K562 (cell line): ENCODE results near the gene LDB1. TPM values are rescaled to one million over a fixed set of nuclear protein-coding genes. Genes with fewer than 3 reads are reported as not detected.
A peak's percentile ranks its signal among the peaks of the same experiment; 100 is the strongest.

Experiments used
- AFF4 ChIP-seq: sonication (generic); formaldehyde crosslinking; IDR thresholded peaks from 2 replicates; pipeline ENCODE4 v1.8.0; 2023; ENCODE audit warnings: mild to moderate bottlenecking, missing genetic modification reagents
- ATF6 ChIP-seq: sonication (generic); formaldehyde crosslinking; IDR thresholded peaks from 2 replicates; pipeline ENCODE4 v1.4.0; 2020; ENCODE audit warnings: mild to moderate bottlenecking, missing genetic modification reagents
- HLTF ChIP-seq: fragments of 450-650 bp; IDR thresholded peaks from 2 replicates; pipeline ENCODE4 v1.6.1; 2016
- MAZ ChIP-seq, 2 experiments: fragments of 450-650 bp in 1 of 2; sonication (generic) in 1 of 2; formaldehyde crosslinking; IDR thresholded peaks in 1 of 2; conservative IDR thresholded peaks in 1 of 2; 2 replicates each; pipeline versions ENCODE4 v1.4.0 to v1.5.0; 2020; ENCODE audit warnings: mild to moderate bottlenecking in 1 of 2, missing genetic modification reagents in 1 of 2
- NCOA1 ChIP-seq: fragments of 450-650 bp; IDR thresholded peaks from 2 replicates; pipeline ENCODE4 v1.6.1; 2016; ENCODE audit warnings: low read depth
- NKRF ChIP-seq: fragments of 450-650 bp; IDR thresholded peaks from 2 replicates; pipeline ENCODE4 v1.6.1; 2016; ENCODE audit warnings: borderline replicate concordance
- POLR2B ChIP-seq: fragments of 450-650 bp; IDR thresholded peaks from 2 replicates; pipeline ENCODE4 v1.6.1; 2018; ENCODE audit warnings: low read depth; ENCODE audit not compliant: partially characterized antibody
- PTBP1 ChIP-seq: fragments of 200-400 bp; formaldehyde crosslinking; IDR thresholded peaks from 2 replicates; pipeline ENCODE4 v1.6.1; 2017; ENCODE audit warnings: low read depth, low read length
- ZHX1 ChIP-seq: fragments of 150-350 bp; conservative IDR thresholded peaks from 2 replicates; pipeline ENCODE4 v1.6.1; 2014; ENCODE audit warnings: low read length
- ZMIZ1 ChIP-seq, 2 experiments: fragments of 150-350 bp in 1 of 2; IDR thresholded peaks; 2 replicates each; pipeline ENCODE4 v1.6.1; 2012 to 2016; ENCODE audit warnings: low read depth in 2 of 2, low read length in 2 of 2, mild to moderate bottlenecking in 1 of 2, moderate library complexity in 1 of 2
- polyA plus RNA-seq, 8 experiments: library from polyadenylated mRNA; depleted of rRNA in 4 of 8; stranded (reverse) in 5 of 8; unstranded in 3 of 8; fragments of >200 nt; fragmentation: Nextera tagmentation in 2 of 8; fragmentation: Illumina TruSeq in 1 of 8; extraction: Ambion mirVana in 2 of 8; extraction: Trizol in 1 of 8; gene quantifications; 2 replicates each; pipeline versions ENCODE4 v1.2.1 to v1.2.3, GENCODE V29; 2011 to 2014; ENCODE audit warnings: inconsistent platforms in 1 of 8, missing spikeins in 1 of 8
- total RNA-seq, 7 experiments: library from RNA; depleted of rRNA in 6 of 7; stranded (reverse); fragments of >200 nt in 6 of 7; fragmentation: Illumina TruSeq in 2 of 7; extraction: Trizol in 2 of 7; gene quantifications; 2 replicates each; pipeline versions ENCODE4 v1.2.1 to v1.2.3, GENCODE V29; 2011 to 2021; ENCODE audit warnings: low replicate concordance in 1 of 7

Gene LDB1
- total and polyA plus RNA-seq, 9 of the 15 experiments (the other 6 are each of a cell fraction or from before 2014, with no cell fraction given) = 1.9 to 137 (median 105) TPM

- TF ChIP-seq AFF4 = no peak
- TF ChIP-seq ZMIZ1 (IDR thresholded peaks at IDR 0.05; ENCODE audit: low read depth in 2 of 2, low read length in 2 of 2) = no peak
- TF ChIP-seq NKRF = peak; percentile 74
- TF ChIP-seq ZHX1 = no peak
- no peak for TF ChIP-seq PTBP1
- TF ChIP-seq POLR2B = no peak
- no peak for TF ChIP-seq MAZ (CRISPR knock-in tag; conservative IDR thresholded peaks at IDR 0.05 in 1 of 2, IDR thresholded peaks at IDR 0.05 in 1 of 2)
- no peak for TF ChIP-seq HLTF
- no peak for TF ChIP-seq NCOA1
- no peak for TF ChIP-seq ATF6
These were observed 13.4 kb upstream of the LDB1 start (continued) for GRCh38 chr10:102133373-102134195.
